Lower lobe of right lung (tissue), 2 donors: Measurements from ENCODE around the gene ABO. TPM values are rescaled to one million over a fixed set of nuclear protein-coding genes. Genes with fewer than 3 reads are reported as not detected.

Experiments
- ATAC-seq, 2 donors: fragments of 200-7000 bp; cut with Tn5 transposase; one replicate each; pipeline ENCODE4 v1.9.1; 2020 to 2022; ENCODE audit warnings: mild to moderate bottlenecking in 2 of 2, moderate library complexity in 2 of 2
- DNase-seq: peaks from one replicate; pipeline ENCODE4 v3.0.0-alpha.2; 2020
- H3K27ac ChIP-seq: fragments of 200-600 bp; one replicate; pipeline ENCODE4 v1.8.0; 2022
- H3K27me3 ChIP-seq: fragments of 200-600 bp; one replicate; pipeline ENCODE4 v1.8.0; 2022; ENCODE audit warnings: low read depth
- H3K36me3 ChIP-seq: fragments of 200-600 bp; one replicate; pipeline ENCODE4 v1.8.0; 2022; ENCODE audit warnings: mild to moderate bottlenecking
- H3K4me1 ChIP-seq: fragments of 200-600 bp; one replicate; pipeline ENCODE4 v1.8.0; 2022
- H3K4me3 ChIP-seq: fragments of 200-600 bp; one replicate; pipeline ENCODE4 v1.8.0; 2022; ENCODE audit warnings: mild to moderate bottlenecking
- H3K9me3 ChIP-seq: fragments of 200-600 bp; one replicate; pipeline ENCODE4 v1.8.0; 2022
- CTCF ChIP-seq: fragments of 200-600 bp; IDR thresholded peaks from one replicate; pipeline ENCODE4 v1.8.0; 2022; ENCODE audit warnings: antibody characterized with exemption, mild to moderate bottlenecking
- intact Hi-C: fragments of 100-400 bp; cut with DNase I; formaldehyde crosslinking; loops from one replicate; pipeline ENCODE4 v1.11.0; 2022
- total RNA-seq: library from RNA; stranded (reverse); fragmentation: NEBNext Ultra II Directional; extraction: Animal tissue kit (Norgen Biotek cat#: 25700); gene quantifications from one replicate; pipeline ENCODE4 v1.2.1, GENCODE V29; 2021
- donor health status: DM: no; HTN: yes; CAD: no; lungs with severe emphysema.

ABO gene
- total RNA-seq, 1 donor from 2014 or later = 25.0 TPM

GRCh38 chr9:133268335-133269056 lies 6.5 kb downstream of the ABO start:
- Histone ChIP-seq H3K27me3 (peaks cover 7% of the 10 kb centered on the region), H3K27ac (no peak overlapping the region), H3K4me3 (no peak overlapping the region), H3K9me3 (no peaks in the 10 kb centered on the region), H3K4me1 (no peaks in the 10 kb centered on the region), H3K36me3 (no peaks in the 10 kb centered on the region)
- intact Hi-C loops = no loop called here
- DNase-seq (no peak), ATAC-seq (no peak)
- TF ChIP-seq CTCF = no peak

- H3K27ac ChIP-seq = no peak overlapping the region
- ATAC-seq (peak; percentile 30 to 70), DNase-seq (no peak)
- no peaks in the 10 kb centered on the region for H3K4me1 ChIP-seq
- no peak for TF ChIP-seq CTCF
- H3K9me3 ChIP-seq = no peaks in the 10 kb centered on the region
- intact Hi-C loops = no loop called here
- H3K27me3 ChIP-seq = peaks cover 4% of the 10 kb centered on the region
- no peak overlapping the region for H3K4me3 ChIP-seq
- H3K36me3 ChIP-seq = no peaks in the 10 kb centered on the region
Observed at GRCh38 chr9:133264235-133264764, 10.7 kb downstream of the ABO start.

GRCh38 chr9:133263557-133263956 lies 11.4 kb downstream of the ABO start:
- no peak overlapping the region for H3K27ac ChIP-seq
- DNase-seq = no peak
- peaks cover 4% of the 10 kb centered on the region for H3K27me3 ChIP-seq
- intact Hi-C loops = no loop called here
- H3K9me3 ChIP-seq = no peaks in the 10 kb centered on the region
- H3K4me3 ChIP-seq = no peak overlapping the region
- no peak for ATAC-seq
- TF ChIP-seq CTCF = no peak
- H3K36me3 ChIP-seq = no peaks in the 10 kb centered on the region
- no peaks in the 10 kb centered on the region for H3K4me1 ChIP-seq

- H3K36me3 ChIP-seq = no peaks in the 10 kb centered on the region
- TF ChIP-seq CTCF = no peak
- no peak for DNase-seq
- peaks cover 7% of the 10 kb centered on the region for H3K4me1 ChIP-seq
- intact Hi-C loops = no loop called here
- H3K9me3 ChIP-seq = no peaks in the 10 kb centered on the region
- no peak overlapping the region for H3K27ac ChIP-seq
- no peak for ATAC-seq
- peaks cover 4% of the 10 kb centered on the region for H3K27me3 ChIP-seq
- H3K4me3 ChIP-seq = no peak overlapping the region
Observed at GRCh38 chr9:133262226-133262625, 12.8 kb downstream of the ABO start.

- DNase-seq (no peak), ATAC-seq (no peak)
- Histone ChIP-seq H3K4me3 (no peak overlapping the region), H3K9me3 (no peaks in the 10 kb centered on the region), H3K36me3 (no peaks in the 10 kb centered on the region), H3K27me3 (peaks cover 4% of the 10 kb centered on the region), H3K4me1 (peaks cover 7% of the 10 kb centered on the region), H3K27ac (no peak overlapping the region)
- intact Hi-C loops = no loop called here
- TF ChIP-seq CTCF = no peak
Observed at GRCh38 chr9:133261753-133262120, 13.3 kb downstream of the ABO start.
